HEK293T (cell line): ENCODE results near the gene SH3GL2.

Experiments used
- CTCF ChIA-PET: fragments of 350-600 bp; formaldehyde crosslinking; extraction: SDS; loops from one replicate; lab custom pipeline; 2021; ENCODE audit warnings: antibody characterized with exemption, inconsistent platforms; lab: Yijun Ruan, JAX
- POLR2A ChIA-PET: fragments of 350-600 bp; formaldehyde crosslinking; extraction: SDS; loops from one replicate; lab custom pipeline; 2020; ENCODE audit warnings: antibody characterized with exemption, inconsistent platforms; lab: Yijun Ruan, JAX
- DNase-seq: peaks from one replicate; pipeline ENCODE4 v3.0.0; 2012; ENCODE audit warnings: mixed read lengths; ENCODE audit errors: extremely low spot score
- ARNT ChIP-seq: fragments of 450-650 bp; IDR thresholded peaks from 2 replicates; pipeline ENCODE4 v1.6.1; 2017; ENCODE audit warnings: mild to moderate bottlenecking
- BHLHE40 ChIP-seq: fragments of 450-650 bp; IDR thresholded peaks from 2 replicates; pipeline ENCODE4 v1.6.1; 2016; ENCODE audit warnings: mild to moderate bottlenecking, moderate library complexity, borderline replicate concordance
- CTBP1 ChIP-seq: fragments of 450-650 bp; IDR thresholded peaks from 2 replicates; pipeline ENCODE4 v1.6.1; 2016; ENCODE audit warnings: borderline replicate concordance
- ELF4 ChIP-seq: fragments of 450-650 bp; IDR thresholded peaks from 2 replicates; pipeline ENCODE4 v1.6.1; 2017; ENCODE audit warnings: antibody characterized with exemption
- FOXA1 ChIP-seq: fragments of 450-650 bp; IDR thresholded peaks from 2 replicates; pipeline ENCODE4 v1.6.1; 2016; ENCODE audit warnings: mild to moderate bottlenecking
- FOXK2 ChIP-seq: fragments of 450-650 bp; IDR thresholded peaks from 2 replicates; pipeline ENCODE4 v1.6.1; 2016; ENCODE audit warnings: mild to moderate bottlenecking
- HDGF ChIP-seq: fragments of 450-650 bp; IDR thresholded peaks from 2 replicates; pipeline ENCODE4 v1.6.1; 2017; ENCODE audit warnings: antibody characterized with exemption, borderline replicate concordance
- LEF1 ChIP-seq: fragments of 450-650 bp; IDR thresholded peaks from 2 replicates; pipeline ENCODE4 v1.6.1; 2017; ENCODE audit warnings: mild to moderate bottlenecking, borderline replicate concordance
- NFRKB ChIP-seq: fragments of 450-650 bp; IDR thresholded peaks from 2 replicates; pipeline ENCODE4 v1.6.1; 2016; ENCODE audit warnings: mild to moderate bottlenecking, moderate library complexity
- SP1 ChIP-seq: fragments of 450-650 bp; IDR thresholded peaks from 2 replicates; pipeline ENCODE4 v1.6.1; 2017
- SUZ12 ChIP-seq: fragments of 450-650 bp; IDR thresholded peaks from 2 replicates; pipeline ENCODE4 v1.6.1; 2016; ENCODE audit warnings: mild to moderate bottlenecking
- TARDBP ChIP-seq: fragments of 450-650 bp; IDR thresholded peaks from 2 replicates; pipeline ENCODE4 v1.6.1; 2016
- TF ChIP-seq, protein P1 (sequence below): fragments of 450-650 bp; IDR thresholded peaks from 2 replicates; pipeline ENCODE4 v1.6.1; 2016

SH3GL2 gene

DNA sequence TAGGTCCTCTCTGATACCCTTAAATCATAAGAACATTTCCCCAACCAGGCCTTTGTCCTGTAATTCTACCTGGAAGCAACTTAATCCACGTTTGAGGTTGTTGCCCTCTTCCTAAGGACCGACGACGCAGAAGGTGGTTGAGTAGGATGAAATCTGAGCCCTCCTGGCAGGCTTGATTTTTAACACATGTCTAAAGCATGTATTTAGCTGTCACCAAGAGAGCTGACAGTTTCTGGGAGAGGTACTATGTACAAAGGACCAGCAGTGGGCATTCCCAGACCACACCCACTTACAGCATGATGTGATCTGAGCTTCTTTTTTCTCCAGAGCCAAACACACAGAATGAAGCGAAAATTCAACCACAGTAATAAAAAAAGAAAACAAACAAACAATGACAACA, 260.9 kb downstream of the SH3GL2 start:
- ChIA-PET CTCF (no interaction called here), POLR2A (no interaction called here)
- TF ChIP-seq HDGF (no peak), TARDBP (no peak), CTBP1 (no peak), NFRKB (no peak), SP1 (no peak), ARNT (no peak), ELF4 (no peak), FOXA1 (no peak), SUZ12 (no peak), LEF1 (no peak), FOXK2 (no peak), BHLHE40 (no peak)
- TF ChIP-seq, protein P1, sequence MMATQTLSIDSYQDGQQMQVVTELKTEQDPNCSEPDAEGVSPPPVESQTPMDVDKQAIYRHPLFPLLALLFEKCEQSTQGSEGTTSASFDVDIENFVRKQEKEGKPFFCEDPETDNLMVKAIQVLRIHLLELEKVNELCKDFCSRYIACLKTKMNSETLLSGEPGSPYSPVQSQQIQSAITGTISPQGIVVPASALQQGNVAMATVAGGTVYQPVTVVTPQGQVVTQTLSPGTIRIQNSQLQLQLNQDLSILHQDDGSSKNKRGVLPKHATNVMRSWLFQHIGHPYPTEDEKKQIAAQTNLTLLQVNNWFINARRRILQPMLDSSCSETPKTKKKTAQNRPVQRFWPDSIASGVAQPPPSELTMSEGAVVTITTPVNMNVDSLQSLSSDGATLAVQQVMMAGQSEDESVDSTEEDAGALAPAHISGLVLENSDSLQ, result no peak
- DNase-seq, result no peak

DNA sequence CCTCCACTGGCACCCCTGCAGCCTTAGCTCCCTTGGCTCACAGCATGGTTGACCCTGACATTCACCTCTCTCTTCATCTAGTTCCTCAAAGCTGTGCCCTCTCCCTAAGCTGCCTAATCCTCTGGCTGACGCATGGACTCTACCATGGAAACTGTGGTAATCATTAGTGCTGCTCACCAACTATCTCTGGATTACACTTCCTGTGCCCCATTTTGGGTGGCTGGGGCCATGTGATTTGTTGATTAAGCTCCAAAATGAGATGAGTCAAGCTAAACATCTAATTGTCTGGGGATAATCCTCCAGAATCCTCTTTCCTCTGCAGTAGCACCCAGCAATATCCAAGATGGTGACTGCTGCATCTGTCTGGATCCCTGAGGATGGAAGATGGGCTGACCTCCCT, 264.4 kb downstream of the SH3GL2 start:
- ChIA-PET CTCF (no interaction called here), POLR2A (no interaction called here)

More for the DNA sequence above, 264.4 kb downstream of the SH3GL2 start:
- no peak for DNase-seq
- TF ChIP-seq SP1, result no peak
- TF ChIP-seq ARNT, result no peak
